T-helper 17 cell (primary cell): ENCODE measurements around the gene TIMP3. TPM values are rescaled to one million over a fixed set of nuclear protein-coding genes. Genes with fewer than 3 reads are reported as not detected.

Experiments used
- ATAC-seq: fragments of 150-1000 bp; cut with Tn5 transposase; 2 replicates; pipeline ENCODE4 v1.10.0; 2021; ENCODE audit warnings: mild to moderate bottlenecking, moderate library complexity
- DNase-seq, 3 donors: peaks; one replicate each; pipeline versions ENCODE4 v3.0.0 to v3.0.0-alpha.2; 2020 to 2021
- H3K9me3 ChIP-seq: one replicate; pipeline ENCODE4 v1.7.0; 2013; ENCODE audit warnings: low read length, mild to moderate bottlenecking; ENCODE audit not compliant: control insufficient read depth, poor library complexity, severe bottlenecking
- H3K27ac Mint-ChIP-seq: one replicate; pipeline ENCODE4 v1.8.0; 2022; ENCODE audit warnings: mild to moderate bottlenecking, moderate library complexity, mixed read lengths
- H3K27me3 Mint-ChIP-seq: one replicate; pipeline ENCODE4 v1.8.0; 2022; ENCODE audit warnings: mixed read lengths
- H3K36me3 Mint-ChIP-seq: one replicate; pipeline ENCODE4 v1.8.0; 2022; ENCODE audit warnings: low read depth, mixed read lengths
- H3K4me1 Mint-ChIP-seq: one replicate; pipeline ENCODE4 v1.8.0; 2022; ENCODE audit warnings: mild to moderate bottlenecking, mixed read lengths
- H3K4me3 Mint-ChIP-seq: one replicate; pipeline ENCODE4 v1.8.0; 2022; ENCODE audit warnings: mild to moderate bottlenecking, moderate library complexity, mixed read lengths
- total RNA-seq, 4 donors: library from RNA in 2 of 4; stranded (reverse) in 2 of 4; gene quantifications; one replicate each; pipeline ENCODE4 v1.2.3 and lab custom pipeline; 2022 to 2026

The TIMP3 gene
- total RNA-seq, 2 donors from 2014 or later = 0.26 TPM; not detected in 1

GRCh38 chr22:32820131-32821119, 18.9 kb downstream of the TIMP3 start:
- ATAC-seq = no peak
- H3K4me3 Mint-ChIP-seq = no peak overlapping the region
- no peak for DNase-seq
- H3K27ac Mint-ChIP-seq = no peak overlapping the region
- no peaks in the 10 kb centered on the region for H3K36me3 Mint-ChIP-seq
- H3K9me3 ChIP-seq = no peaks in the 10 kb centered on the region
- H3K27me3 Mint-ChIP-seq = peaks cover 47% of the 10 kb centered on the region
- peaks cover 2% of the 10 kb centered on the region for H3K4me1 Mint-ChIP-seq

- no peak overlapping the region for H3K27ac Mint-ChIP-seq
- H3K4me3 Mint-ChIP-seq = no peak overlapping the region
- peaks cover 46% of the 10 kb centered on the region for H3K27me3 Mint-ChIP-seq
- no peaks in the 10 kb centered on the region for H3K36me3 Mint-ChIP-seq
- ATAC-seq = no peak
- H3K9me3 ChIP-seq = no peaks in the 10 kb centered on the region
- peaks cover 2% of the 10 kb centered on the region for H3K4me1 Mint-ChIP-seq
- no peak for DNase-seq
These were observed 20.8 kb downstream of the TIMP3 start for GRCh38 chr22:32822179-32822877.

GRCh38 chr22:32823024-32823730, 21.7 kb downstream of the TIMP3 start:
- Mint-ChIP-seq H3K4me3 (no peak overlapping the region), H3K4me1 (peaks cover 2% of the 10 kb centered on the region), H3K27me3 (peaks cover 37% of the 10 kb centered on the region), H3K36me3 (no peaks in the 10 kb centered on the region), H3K27ac (no peak overlapping the region)
- DNase-seq = no peak
- no peak for ATAC-seq
- H3K9me3 ChIP-seq = no peaks in the 10 kb centered on the region

DNA sequence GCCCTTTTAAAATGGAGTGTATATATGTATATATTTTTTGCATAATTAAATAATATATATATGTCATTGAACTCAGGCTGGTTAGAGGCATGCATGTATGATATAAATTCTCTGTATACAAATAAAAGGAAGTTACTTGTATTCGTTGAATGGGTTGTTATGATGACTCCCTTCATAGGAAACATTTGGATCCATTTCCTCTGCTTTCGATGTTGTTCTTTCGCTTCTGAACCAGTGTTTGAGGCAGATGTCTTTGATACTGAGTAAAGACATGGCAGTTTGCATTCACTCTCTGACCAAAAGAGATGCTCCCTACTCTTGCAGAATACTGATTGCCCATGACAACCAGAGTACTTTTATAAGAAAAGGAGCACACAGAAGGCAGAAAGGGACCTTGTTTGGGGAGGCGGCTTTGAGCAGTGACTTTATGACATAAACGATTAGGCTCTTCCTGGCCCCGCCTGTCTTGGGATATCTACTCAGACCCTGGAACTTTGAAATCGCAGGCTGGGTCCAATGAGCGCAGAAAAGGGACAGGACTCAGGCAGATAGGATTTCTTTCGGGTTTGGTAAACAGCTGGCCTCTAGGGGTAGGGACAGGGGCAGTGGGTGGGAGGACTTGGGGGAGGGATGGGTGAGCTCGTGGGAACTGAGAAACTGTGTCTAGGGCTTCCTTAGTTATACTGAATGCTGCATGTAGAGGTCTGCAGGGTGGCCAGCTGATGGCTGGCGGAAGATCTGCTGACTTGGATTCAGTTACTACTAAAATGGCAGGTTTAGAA, 23.2 kb downstream of the TIMP3 start:
- peaks cover 2% of the 10 kb centered on the region for H3K4me1 Mint-ChIP-seq
- H3K27me3 Mint-ChIP-seq = peaks cover 38% of the 10 kb centered on the region
- no peak overlapping the region for H3K4me3 Mint-ChIP-seq
- no peaks in the 10 kb centered on the region for H3K9me3 ChIP-seq
- no peak for DNase-seq
- H3K27ac Mint-ChIP-seq = no peak overlapping the region
- no peak for ATAC-seq
- no peaks in the 10 kb centered on the region for H3K36me3 Mint-ChIP-seq

DNA sequence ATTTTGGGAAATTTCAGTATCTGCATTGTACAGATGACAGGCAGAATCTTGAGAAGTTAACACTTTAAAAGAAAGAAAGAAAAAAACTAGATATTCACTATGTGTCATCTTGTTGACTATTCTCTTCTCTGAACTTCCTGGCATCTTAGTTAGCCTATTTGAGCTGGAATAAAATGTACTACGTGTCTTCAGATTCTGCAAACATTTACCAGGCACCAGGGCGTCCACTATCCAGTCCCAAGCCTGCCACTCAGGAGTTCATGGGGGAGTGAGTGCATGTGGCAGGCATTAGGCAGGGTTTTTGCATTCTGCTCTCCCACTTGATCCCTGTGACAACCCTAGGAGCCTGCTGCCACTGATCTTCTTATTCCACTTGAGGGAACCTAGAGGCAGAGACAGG, 25.0 kb downstream of the TIMP3 start:
- no peak overlapping the region for H3K27ac Mint-ChIP-seq

DNA sequence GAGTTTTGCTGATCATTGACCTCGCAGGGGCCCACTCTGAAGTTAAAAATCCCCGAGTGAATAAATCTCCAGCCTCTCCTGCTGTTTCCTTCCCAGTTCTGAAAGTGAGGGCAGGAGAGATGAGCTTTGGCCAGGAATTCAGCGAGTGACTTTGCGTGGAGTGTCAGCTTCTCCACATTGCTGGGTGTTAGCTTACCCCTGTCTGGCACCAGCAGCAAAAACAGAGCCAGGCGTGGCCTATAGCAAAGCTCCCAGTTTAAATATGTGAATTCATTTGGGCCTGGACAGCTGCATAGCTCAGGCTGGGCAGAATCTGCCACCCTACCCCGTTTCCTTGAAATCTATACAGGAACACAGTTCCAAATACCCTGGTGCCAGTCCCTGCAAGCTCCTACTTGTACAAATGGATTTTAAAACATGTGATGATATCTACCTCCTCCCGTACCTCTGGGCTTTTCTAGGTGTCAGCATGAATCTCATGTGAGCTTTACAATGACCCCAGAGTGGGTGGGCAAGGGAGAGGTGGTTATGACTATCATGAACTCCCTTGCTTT, 25.6 kb downstream of the TIMP3 start:
- no peak for ATAC-seq
- H3K36me3 Mint-ChIP-seq = no peaks in the 10 kb centered on the region
- H3K4me1 Mint-ChIP-seq = peaks cover 6% of the 10 kb centered on the region
- peaks cover 36% of the 10 kb centered on the region for H3K27me3 Mint-ChIP-seq
- no peak for DNase-seq
- H3K4me3 Mint-ChIP-seq = no peak overlapping the region
- no peaks in the 10 kb centered on the region for H3K9me3 ChIP-seq
- H3K27ac Mint-ChIP-seq = no peak overlapping the region

More for the DNA sequence above, 25.0 kb downstream of the TIMP3 start:
- Mint-ChIP-seq H3K4me1 (peaks cover 2% of the 10 kb centered on the region), H3K4me3 (no peak overlapping the region), H3K36me3 (no peaks in the 10 kb centered on the region), H3K27me3 (peaks cover 37% of the 10 kb centered on the region)
- ATAC-seq (no peak), DNase-seq (no peak)
- H3K9me3 ChIP-seq = no peaks in the 10 kb centered on the region

GRCh38 chr22:32828150-32828549, 26.6 kb downstream of the TIMP3 start:
- Mint-ChIP-seq H3K27ac (no peak overlapping the region), H3K27me3 (peaks cover 31% of the 10 kb centered on the region), H3K4me3 (no peak overlapping the region), H3K36me3 (no peaks in the 10 kb centered on the region), H3K4me1 (peaks cover 6% of the 10 kb centered on the region)
- no peaks in the 10 kb centered on the region for H3K9me3 ChIP-seq
- DNase-seq = no peak
- ATAC-seq = no peak

DNA sequence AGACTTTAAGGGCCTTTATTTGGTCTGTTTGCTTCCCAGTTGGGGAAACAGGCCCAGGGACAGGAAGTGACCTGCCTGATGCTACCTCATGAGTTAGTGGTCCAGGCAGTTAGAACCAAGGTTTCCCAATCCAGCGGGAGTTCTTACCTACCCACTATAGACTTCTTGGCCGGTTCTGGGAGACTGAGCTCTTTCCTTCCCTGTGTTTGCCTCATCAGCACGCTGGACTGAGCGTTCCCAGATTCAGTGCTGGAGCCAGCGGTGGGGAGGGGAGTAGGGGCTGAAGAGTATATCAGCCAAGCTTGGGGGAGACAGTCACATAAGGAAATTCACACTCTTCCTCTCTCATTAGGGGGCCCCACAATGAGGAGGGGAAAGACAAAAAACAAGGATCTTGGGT, 27.1 kb downstream of the TIMP3 start:
- H3K27me3 Mint-ChIP-seq = peaks cover 31% of the 10 kb centered on the region
- no peak overlapping the region for H3K27ac Mint-ChIP-seq
- no peak for ATAC-seq
- no peaks in the 10 kb centered on the region for H3K9me3 ChIP-seq
- H3K4me1 Mint-ChIP-seq = peaks cover 6% of the 10 kb centered on the region
- no peak for DNase-seq
- H3K36me3 Mint-ChIP-seq = no peaks in the 10 kb centered on the region
- H3K4me3 Mint-ChIP-seq = no peak overlapping the region

DNA sequence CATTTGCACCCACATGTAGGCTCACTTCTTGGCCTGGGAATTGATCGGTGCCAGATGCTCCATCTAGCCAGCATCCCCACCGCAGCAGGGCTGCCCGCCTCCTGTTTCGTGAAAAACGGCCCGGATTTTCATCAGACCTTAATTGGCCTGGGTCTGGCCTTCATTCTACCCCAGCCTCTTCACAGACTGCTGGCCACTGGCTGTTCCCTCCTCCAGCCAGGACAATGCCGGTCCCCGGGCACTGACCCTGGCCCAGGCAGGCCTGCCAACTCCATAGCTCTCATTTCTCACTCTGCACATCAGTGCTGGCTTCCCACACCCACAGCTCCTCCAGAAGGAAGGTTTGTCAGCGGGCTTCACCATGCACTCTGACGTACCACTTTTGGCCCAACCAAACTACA, 27.9 kb downstream of the TIMP3 start:
- no peak overlapping the region for H3K27ac Mint-ChIP-seq
- H3K36me3 Mint-ChIP-seq = no peaks in the 10 kb centered on the region
- H3K9me3 ChIP-seq = no peaks in the 10 kb centered on the region
- H3K4me3 Mint-ChIP-seq = no peak overlapping the region
- H3K27me3 Mint-ChIP-seq = peaks cover 30% of the 10 kb centered on the region
- peaks cover 6% of the 10 kb centered on the region for H3K4me1 Mint-ChIP-seq
- ATAC-seq (no peak), DNase-seq (no peak)

DNA sequence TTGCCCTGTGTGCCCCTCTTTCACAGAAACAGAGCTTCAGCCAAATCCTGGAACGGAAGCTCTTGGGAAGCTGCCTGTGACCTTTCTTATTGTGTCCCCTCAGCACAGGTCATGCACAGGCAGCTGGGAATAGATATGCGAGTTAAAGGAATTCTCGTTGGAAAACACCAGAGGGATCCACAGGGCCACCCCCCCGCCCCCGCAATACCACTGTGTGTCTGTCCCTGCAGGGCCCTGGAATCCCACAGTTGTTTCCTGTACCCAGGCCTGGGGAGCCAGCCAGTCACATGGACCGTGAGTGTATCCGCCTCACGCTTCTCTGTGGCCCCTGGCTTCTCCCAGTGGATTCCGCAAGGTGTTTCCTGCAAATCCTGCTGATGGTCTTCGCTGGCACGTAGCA, 29.0 kb downstream of the TIMP3 start:
- Mint-ChIP-seq H3K4me3 (no peak overlapping the region), H3K27ac (no peak overlapping the region), H3K4me1 (peaks cover 4% of the 10 kb centered on the region), H3K36me3 (no peaks in the 10 kb centered on the region), H3K27me3 (peaks cover 30% of the 10 kb centered on the region)
- DNase-seq (no peak), ATAC-seq (no peak)
- no peaks in the 10 kb centered on the region for H3K9me3 ChIP-seq

DNA sequence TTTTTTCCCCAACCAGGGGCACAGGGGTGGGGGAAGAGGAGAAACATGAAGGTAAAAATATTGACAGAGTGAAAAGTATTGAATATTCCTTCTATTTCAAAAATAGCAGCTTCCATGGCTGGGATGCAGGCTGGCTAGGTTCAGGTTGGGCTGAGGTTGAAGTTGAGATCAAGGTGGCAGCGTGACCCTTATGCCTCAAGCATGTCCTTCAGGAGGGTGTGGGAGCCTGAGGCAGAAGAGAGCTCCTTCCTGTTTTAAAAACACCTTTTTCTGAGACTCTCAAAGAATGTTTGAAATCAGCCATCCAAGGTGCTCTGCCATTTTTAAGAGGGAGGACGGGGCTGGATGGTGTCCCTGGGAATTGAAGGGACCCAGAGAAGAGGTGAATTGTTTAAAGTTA, 29.5 kb downstream of the TIMP3 start:
- Mint-ChIP-seq H3K4me3 (no peak overlapping the region), H3K4me1 (peaks cover 4% of the 10 kb centered on the region), H3K27ac (no peak overlapping the region), H3K36me3 (no peaks in the 10 kb centered on the region), H3K27me3 (peaks cover 32% of the 10 kb centered on the region)
- no peaks in the 10 kb centered on the region for H3K9me3 ChIP-seq
- ATAC-seq = no peak
- no peak for DNase-seq

- H3K4me3 Mint-ChIP-seq = no peak overlapping the region
- ATAC-seq (no peak), DNase-seq (no peak)
- peaks cover 32% of the 10 kb centered on the region for H3K27me3 Mint-ChIP-seq
- H3K4me1 Mint-ChIP-seq = peaks cover 4% of the 10 kb centered on the region
- no peaks in the 10 kb centered on the region for H3K36me3 Mint-ChIP-seq
- H3K27ac Mint-ChIP-seq = no peak overlapping the region
- no peaks in the 10 kb centered on the region for H3K9me3 ChIP-seq
These were observed 30.1 kb downstream of the TIMP3 start for GRCh38 chr22:32831584-32831983.
